ENCODE measurements around the gene TSPOAP1. TPM values are rescaled to one million over a fixed set of nuclear protein-coding genes. Genes with fewer than 3 reads are reported as not detected.

Gene TSPOAP1
- total and polyA plus RNA-seq, 8 donors: 6.5 to 68.8 (median 11.6) TPM; not detected in 1

GRCh38 chr17:58316260-58316960 lies 12.2 kb downstream of the TSPOAP1 start:
- H3K4me1 ChIP-seq: peaks cover 0 to 8% (median 0%) of the 10 kb centered on the region in 4 donors
- peak in 1 of 2 donors; percentile 19 for DNase-seq
- H3K27me3 ChIP-seq: no peaks in the 10 kb centered on the region
- 88 to 93% (median 90%) methylated on average over 7 to 8 of the region's 8 CpGs for WGBS, 5 donors
- no peak overlapping the region for H3K27ac ChIP-seq
- TF ChIP-seq POLR2AphosphoS5 (IDR thresholded peaks at IDR 0.05) (no peak), CTCF (IDR thresholded peaks at IDR 0.05) (no peak), POLR2A (IDR thresholded peaks at IDR 0.05) (no peak), EP300 (IDR thresholded peaks at IDR 0.05) (no peak)
- peaks cover 0 to 50% (median 8%) of the 10 kb centered on the region in 4 donors for H3K36me3 ChIP-seq
- no peak overlapping the region for H3K4me3 ChIP-seq
- intact Hi-C loops (cut with DNase I; ENCODE audit: low total_unique reads): loop anchor here (10.0 kb wide), 1 partner anchor 128 kb away; no protein-coding TSS in a partner anchor
- no peaks in the 10 kb centered on the region for H3K9me3 ChIP-seq

GRCh38 chr17:58315750-58316149 lies 12.8 kb downstream of the TSPOAP1 start:
- TF ChIP-seq POLR2A (IDR thresholded peaks at IDR 0.05) (no peak), CTCF (IDR thresholded peaks at IDR 0.05) (no peak), POLR2AphosphoS5 (IDR thresholded peaks at IDR 0.05) (no peak), EP300 (IDR thresholded peaks at IDR 0.05) (no peak)
- peak in 1 of 2 donors; percentile 1 for DNase-seq
- intact Hi-C loops (cut with DNase I; ENCODE audit: low total_unique reads): loop anchor here (10.0 kb wide), 1 partner anchor 129 kb away; no protein-coding TSS in a partner anchor
- Histone ChIP-seq H3K27ac (no peak overlapping the region), H3K4me3 (no peak overlapping the region), H3K4me1 (peaks cover 0 to 8% (median 0%) of the 10 kb centered on the region in 4 donors), H3K27me3 (no peaks in the 10 kb centered on the region), H3K9me3 (no peaks in the 10 kb centered on the region), H3K36me3 (peaks cover 0 to 43% (median 8%) of the 10 kb centered on the region in 4 donors)
- WGBS, 5 donors: 87 to 99% (median 94%) methylated on average over 4 of the region's 4 CpGs

GRCh38 chr17:58315281-58315711 lies 13.3 kb downstream of the TSPOAP1 start:
- H3K9me3 ChIP-seq: no peaks in the 10 kb centered on the region
- 85 to 93% (median 90%) methylated on average over 6 of the region's 6 CpGs for WGBS, 5 donors
- no peak overlapping the region for H3K4me3 ChIP-seq
- peak in 1 of 2 donors; percentile 5 for DNase-seq
- H3K27me3 ChIP-seq: no peaks in the 10 kb centered on the region
- H3K36me3 ChIP-seq: peaks cover 0 to 42% (median 8%) of the 10 kb centered on the region in 4 donors
- peaks cover 0 to 8% (median 0%) of the 10 kb centered on the region in 4 donors for H3K4me1 ChIP-seq
- TF ChIP-seq CTCF (IDR thresholded peaks at IDR 0.05): no peak
- no peak for TF ChIP-seq EP300 (IDR thresholded peaks at IDR 0.05)
- TF ChIP-seq POLR2AphosphoS5 (IDR thresholded peaks at IDR 0.05): no peak
- TF ChIP-seq POLR2A (IDR thresholded peaks at IDR 0.05): no peak
- H3K27ac ChIP-seq: no peak overlapping the region
- intact Hi-C loops (cut with DNase I; ENCODE audit: low total_unique reads): loop anchor here (10.0 kb wide), 1 partner anchor 130 kb away; no protein-coding TSS in a partner anchor

GRCh38 chr17:58314706-58315015 lies 13.9 kb downstream of the TSPOAP1 start:
- no peaks in the 10 kb centered on the region for H3K27me3 ChIP-seq
- no peaks in the 10 kb centered on the region for H3K9me3 ChIP-seq
- peaks cover 0 to 8% (median 0%) of the 10 kb centered on the region in 4 donors for H3K4me1 ChIP-seq
- peaks cover 0 to 41% (median 10%) of the 10 kb centered on the region in 4 donors for H3K36me3 ChIP-seq
- intact Hi-C loops (cut with DNase I; ENCODE audit: low total_unique reads): loop anchor here (10.0 kb wide), 1 partner anchor 130 kb away; no protein-coding TSS in a partner anchor
- no peak overlapping the region for H3K27ac ChIP-seq
- TF ChIP-seq POLR2AphosphoS5 (IDR thresholded peaks at IDR 0.05): no peak
- TF ChIP-seq POLR2A (IDR thresholded peaks at IDR 0.05): no peak
- TF ChIP-seq CTCF (IDR thresholded peaks at IDR 0.05): no peak
- TF ChIP-seq EP300 (IDR thresholded peaks at IDR 0.05): no peak
- peak in 1 of 2 donors; percentile 3 for DNase-seq
- H3K4me3 ChIP-seq: no peak overlapping the region
- WGBS, 5 donors: 89 to 96% (median 93%) methylated on average over 6 of the region's 6 CpGs
